ENCODE data around the gene LGR5.

LGR5 gene, protein sequence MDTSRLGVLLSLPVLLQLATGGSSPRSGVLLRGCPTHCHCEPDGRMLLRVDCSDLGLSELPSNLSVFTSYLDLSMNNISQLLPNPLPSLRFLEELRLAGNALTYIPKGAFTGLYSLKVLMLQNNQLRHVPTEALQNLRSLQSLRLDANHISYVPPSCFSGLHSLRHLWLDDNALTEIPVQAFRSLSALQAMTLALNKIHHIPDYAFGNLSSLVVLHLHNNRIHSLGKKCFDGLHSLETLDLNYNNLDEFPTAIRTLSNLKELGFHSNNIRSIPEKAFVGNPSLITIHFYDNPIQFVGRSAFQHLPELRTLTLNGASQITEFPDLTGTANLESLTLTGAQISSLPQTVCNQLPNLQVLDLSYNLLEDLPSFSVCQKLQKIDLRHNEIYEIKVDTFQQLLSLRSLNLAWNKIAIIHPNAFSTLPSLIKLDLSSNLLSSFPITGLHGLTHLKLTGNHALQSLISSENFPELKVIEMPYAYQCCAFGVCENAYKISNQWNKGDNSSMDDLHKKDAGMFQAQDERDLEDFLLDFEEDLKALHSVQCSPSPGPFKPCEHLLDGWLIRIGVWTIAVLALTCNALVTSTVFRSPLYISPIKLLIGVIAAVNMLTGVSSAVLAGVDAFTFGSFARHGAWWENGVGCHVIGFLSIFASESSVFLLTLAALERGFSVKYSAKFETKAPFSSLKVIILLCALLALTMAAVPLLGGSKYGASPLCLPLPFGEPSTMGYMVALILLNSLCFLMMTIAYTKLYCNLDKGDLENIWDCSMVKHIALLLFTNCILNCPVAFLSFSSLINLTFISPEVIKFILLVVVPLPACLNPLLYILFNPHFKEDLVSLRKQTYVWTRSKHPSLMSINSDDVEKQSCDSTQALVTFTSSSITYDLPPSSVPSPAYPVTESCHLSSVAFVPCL

GRCh38 chr12:71439613-71440344, at the start of gene LGR5:
Gene LGR5 (plus strand): TSS chr12:71439798. CDS start chr12:71440081, 283 bp downstream.
- no peak for DNase-seq (ENCODE audit: low read depth)

DNA sequence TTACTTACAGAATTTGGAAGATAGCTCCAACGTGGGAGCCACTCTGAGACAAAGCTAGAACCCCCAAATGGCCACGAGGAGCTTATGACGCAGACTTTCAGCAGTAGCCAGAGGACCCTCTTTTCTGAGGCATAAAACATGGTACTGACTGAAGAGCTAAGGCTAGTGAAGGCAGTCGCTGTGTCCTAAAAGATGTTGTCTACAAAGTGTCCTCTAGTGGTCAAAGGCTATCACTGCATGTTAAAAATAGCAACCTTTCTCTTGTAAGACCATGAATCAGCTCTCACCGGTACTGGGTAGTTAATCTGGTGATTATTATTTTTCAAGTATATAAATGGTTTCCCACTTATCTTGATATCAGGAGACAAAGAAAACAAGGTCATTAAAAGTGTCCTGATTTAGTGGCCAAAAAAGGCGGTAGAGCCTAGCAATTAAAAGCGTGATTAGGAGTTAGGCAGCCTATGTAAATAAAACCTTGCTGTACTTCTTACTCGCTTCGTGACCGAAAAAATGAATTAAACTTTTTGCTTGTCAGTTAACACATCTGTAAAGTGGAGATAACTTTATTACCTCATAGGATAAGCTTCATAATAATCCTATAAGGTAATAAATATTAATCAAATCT, 47.0 kb upstream of the LGR5 start:
- no peak for DNase-seq (ENCODE audit: low read depth)

DNA sequence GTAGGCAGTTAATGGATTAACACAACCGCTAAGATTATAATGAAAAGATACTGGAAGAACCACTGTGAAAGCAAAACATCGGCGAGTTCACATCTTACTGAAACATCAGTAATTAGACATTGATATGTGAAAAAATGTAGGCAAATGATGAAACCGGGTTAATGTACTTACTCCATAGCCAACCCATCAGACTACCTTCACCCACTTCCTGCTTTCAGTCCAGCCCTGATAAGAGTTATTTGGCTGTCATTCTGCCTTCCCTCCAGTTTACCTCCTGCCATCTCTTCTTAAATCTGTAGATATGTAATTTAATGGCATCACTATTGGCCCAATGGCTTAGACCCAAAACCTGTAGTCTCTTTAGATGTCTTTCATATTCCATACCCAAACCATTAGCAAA, 46.0 kb upstream of the LGR5 start:
- no peak for DNase-seq (ENCODE audit: low read depth)

DNA sequence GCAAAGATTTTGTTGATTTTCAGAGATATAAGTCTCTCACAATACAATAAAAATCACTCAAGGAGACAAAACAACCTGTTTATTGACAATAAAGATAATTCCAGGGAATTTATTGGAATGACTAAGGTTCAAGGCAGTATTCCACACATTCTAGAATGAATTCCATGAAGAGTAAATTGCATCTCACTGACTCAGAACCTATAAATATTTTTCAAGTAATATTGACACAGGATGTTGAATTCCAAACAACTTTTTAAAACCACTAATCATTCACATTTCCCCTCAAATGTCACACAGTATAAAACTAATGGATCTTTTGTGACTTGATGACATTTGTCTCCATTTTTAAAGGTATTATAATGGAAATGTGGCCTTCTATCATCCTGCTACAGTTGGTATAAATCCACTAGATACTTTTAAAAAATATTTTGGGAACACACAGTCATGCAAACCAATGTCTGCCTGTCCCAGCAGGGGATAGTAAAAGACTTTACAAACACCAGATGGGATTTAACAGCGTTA, 42.1 kb upstream of the LGR5 start:
- DNase-seq (ENCODE audit: low read depth), result no peak

DNA sequence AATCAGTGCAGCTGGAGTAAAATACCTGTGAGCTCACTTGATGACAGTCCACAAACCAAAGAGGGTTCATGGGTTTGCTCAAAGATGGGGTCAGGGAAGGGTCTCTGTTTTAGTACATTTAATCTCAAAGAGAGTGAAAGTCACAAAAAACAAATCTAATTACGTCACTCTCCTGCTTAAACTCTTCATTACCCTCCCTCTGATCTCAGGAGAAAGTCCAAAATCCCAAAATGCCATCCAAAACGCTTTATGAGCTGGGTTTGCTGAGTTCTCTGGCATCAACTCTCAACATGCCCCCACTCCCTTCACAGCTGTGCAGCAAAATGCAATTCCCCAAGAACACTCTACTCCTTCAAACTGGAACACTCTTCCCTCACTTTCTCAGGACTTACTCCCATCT, 40.4 kb upstream of the LGR5 start:
- no peak for DNase-seq (ENCODE audit: low read depth)

GRCh38 chr12:71400481-71400880, 39.1 kb upstream of the LGR5 start:
- DNase-seq (ENCODE audit: low read depth), result no peak

- no peak for DNase-seq (ENCODE audit: low read depth)
These were observed 33.7 kb upstream of the LGR5 start for GRCh38 chr12:71405884-71406283.

- no peak for DNase-seq (ENCODE audit: low read depth)
These were observed 31.9 kb upstream of the LGR5 start for GRCh38 chr12:71407732-71408131.

DNA sequence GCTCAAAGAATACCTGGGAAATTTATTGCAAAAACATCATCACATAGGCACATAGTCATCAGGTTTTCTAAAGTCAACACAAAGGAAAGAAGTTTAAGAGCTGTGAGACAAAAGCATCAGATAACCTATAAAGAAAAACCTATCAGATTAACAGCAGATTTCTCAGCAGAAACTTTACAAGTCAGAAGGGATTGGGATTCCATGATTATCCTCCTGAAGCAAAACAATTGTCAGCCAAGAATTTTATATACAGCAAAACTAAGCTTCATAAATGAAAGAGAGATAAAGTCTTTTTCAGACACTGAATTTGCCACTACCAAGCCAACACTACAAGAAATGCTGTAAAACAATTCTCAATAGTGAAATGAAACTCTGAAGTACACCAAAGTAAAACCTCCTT, 28.8 kb upstream of the LGR5 start:
- no peak for DNase-seq (ENCODE audit: low read depth)

GRCh38 chr12:71411635-71412034, 28.0 kb upstream of the LGR5 start:
- no peak for DNase-seq (ENCODE audit: low read depth)

GRCh38 chr12:71415336-71416231, 24.0 kb upstream of the LGR5 start:
- DNase-seq (ENCODE audit: low read depth), result no peak

DNA sequence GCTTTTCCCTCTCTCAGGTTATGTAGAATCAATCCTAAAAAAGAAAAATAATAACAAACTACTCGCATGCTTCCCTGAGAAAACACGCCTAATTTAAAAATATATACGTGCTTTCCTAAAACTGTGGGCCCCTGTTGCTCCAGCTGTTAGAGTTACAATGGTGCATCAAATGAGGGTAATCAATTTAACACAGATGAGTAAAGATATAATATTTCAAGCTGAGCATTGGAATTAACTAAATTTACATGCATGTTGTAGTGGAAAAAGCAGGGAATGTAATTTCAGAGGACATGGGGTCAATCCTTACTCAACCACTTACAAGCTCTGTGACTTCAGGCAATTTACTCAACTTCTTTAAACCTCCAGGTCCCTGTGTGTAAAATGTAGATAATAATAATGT, 22.4 kb upstream of the LGR5 start:
- DNase-seq (ENCODE audit: low read depth), result no peak

GRCh38 chr12:71420775-71421406, 18.7 kb upstream of the LGR5 start:
- no peak for DNase-seq (ENCODE audit: low read depth)

GRCh38 chr12:71425568-71426299, 13.9 kb upstream of the LGR5 start:
- no peak for DNase-seq (ENCODE audit: low read depth)

GRCh38 chr12:71426300-71427047, 13.1 kb upstream of the LGR5 start:
- no peak for DNase-seq (ENCODE audit: low read depth)

DNA sequence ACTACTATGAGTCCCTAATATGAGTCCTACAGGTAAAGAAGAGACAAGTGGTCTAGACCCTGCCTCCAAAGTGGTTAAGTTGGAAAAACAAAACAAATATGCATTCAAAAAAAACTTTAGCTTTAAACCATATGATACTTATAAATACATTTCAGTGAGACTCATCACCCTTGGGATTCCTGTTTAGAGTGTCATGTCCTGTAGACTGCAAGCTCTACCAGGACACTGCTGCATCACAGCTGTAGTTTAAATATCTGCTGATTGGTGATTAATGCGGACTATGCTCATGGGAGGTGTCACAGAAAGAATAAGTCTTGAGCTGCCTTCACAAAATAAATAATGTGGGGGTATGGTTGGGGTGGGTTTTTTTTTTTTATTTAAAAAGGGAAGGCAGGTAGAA, 8.8 kb upstream of the LGR5 start:
- DNase-seq (ENCODE audit: low read depth), result no peak

DNA sequence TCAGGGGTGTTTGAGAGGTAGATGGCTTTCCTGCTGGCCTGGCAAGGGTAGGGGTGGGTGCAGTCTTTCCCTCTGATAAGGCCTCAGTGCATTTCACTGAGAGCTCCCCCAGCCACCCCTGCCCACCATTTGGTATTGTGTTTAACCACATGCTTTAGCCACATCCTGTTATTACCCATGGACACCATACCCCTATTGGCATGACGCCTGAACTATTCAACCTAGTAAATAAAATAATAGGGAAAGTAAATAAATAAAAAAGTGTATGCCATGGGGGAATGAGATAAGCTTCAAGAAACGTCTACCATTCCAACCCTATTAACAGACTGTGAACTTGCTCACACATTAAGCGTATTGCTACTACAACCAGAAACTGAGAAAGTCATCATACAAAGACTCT, 7.6 kb upstream of the LGR5 start:
- no peak for DNase-seq (ENCODE audit: low read depth)

DNA sequence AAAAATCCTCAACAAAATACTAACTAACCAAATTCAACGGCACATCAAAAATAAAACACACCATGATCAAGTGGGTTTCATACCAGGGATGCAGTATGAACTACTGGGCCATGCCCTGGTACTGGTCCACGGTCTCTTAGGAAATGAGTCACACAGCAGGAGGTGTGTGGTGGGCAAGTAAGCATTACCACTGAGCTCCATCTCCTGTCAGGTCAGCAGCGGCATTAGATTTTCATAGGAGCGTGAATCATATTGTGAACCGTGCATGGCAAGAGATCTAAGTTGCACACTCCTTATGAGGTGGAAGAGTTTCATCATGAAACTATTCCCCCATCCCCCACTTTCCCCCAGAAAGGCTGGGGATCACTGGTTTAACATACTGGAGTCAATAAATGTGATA, 6.7 kb upstream of the LGR5 start:
- no peak for DNase-seq (ENCODE audit: low read depth)

DNA sequence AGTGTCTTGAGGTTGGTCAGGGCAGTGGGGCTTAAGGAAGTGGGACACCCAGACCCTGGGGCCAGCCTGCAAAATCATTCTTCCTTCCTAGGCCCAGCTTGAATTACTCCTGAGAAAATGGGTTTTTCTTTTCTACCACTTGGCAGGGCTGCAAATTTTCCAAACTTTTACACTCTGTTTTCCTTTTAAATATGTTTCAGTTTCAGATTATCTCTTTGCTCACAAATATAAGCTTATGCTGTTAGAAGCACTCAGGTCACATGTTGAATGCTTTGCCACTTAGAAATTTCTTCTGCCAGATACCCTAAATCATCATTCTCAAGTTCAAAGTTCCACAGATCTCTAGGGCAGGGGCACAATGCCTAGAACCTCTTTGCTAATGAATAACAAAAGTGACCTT, 2.9 kb upstream of the LGR5 start:
- no peak for DNase-seq (ENCODE audit: low read depth)

Data from activated T-cell treated with anti-CD3 and anti-CD28 coated beads for 1 hour (primary cell).